GM19193 (cell line): ENCODE results near the gene STUB1.

Experiments used
- POLR2A ChIP-seq: IDR thresholded peaks from 4 replicates; pipeline ENCODE4 v1.6.1; 2011; ENCODE audit not compliant: insufficient read depth, insufficient read length; ENCODE audit errors: extremely low read depth

Gene STUB1

DNA sequence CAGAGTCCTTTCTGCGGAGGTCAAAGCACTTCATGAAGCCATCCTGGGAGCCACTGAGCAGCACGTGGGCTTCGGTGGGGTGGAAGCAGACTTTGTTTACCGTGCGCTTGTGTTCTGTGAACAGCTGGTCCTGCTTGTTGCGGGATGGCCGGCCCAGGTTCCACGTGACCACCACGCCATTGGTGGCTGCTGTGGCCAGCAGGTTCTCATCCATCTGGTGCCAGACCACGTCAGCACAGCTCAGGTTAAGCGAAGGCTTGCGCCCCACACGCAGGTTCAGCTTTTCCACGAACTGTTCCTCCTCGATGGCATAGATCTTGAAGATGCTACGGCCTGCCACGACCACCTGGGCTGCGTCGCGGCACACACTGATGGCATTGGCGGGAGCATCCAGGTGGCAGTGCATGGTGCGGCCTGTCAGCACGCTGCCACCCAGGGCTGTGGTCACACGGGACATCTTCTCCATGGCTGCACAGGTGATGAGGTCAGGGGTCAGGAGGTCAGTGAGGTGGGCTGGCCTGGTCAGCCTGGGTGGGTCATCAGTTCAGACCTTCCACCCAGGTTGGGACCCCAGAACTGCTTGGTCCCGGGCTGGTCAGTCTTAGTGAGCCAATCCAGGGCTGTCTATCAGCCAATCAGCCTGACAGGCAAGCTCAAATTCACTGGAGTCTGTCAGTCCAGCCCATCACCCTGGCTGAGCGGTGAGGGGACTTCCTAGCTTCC lies 9.1 kb downstream of the STUB1 start:
- TF ChIP-seq POLR2A, result no peak

- TF ChIP-seq POLR2A, result no peak
These were observed 12.3 kb downstream of the STUB1 start for GRCh38 chr16:692356-693108.

- TF ChIP-seq POLR2A, result no peak
These were observed 13.2 kb downstream of the STUB1 start for GRCh38 chr16:693364-693763.

GRCh38 chr16:693766-694165 lies 13.6 kb downstream of the STUB1 start:
- TF ChIP-seq POLR2A, result no peak

DNA sequence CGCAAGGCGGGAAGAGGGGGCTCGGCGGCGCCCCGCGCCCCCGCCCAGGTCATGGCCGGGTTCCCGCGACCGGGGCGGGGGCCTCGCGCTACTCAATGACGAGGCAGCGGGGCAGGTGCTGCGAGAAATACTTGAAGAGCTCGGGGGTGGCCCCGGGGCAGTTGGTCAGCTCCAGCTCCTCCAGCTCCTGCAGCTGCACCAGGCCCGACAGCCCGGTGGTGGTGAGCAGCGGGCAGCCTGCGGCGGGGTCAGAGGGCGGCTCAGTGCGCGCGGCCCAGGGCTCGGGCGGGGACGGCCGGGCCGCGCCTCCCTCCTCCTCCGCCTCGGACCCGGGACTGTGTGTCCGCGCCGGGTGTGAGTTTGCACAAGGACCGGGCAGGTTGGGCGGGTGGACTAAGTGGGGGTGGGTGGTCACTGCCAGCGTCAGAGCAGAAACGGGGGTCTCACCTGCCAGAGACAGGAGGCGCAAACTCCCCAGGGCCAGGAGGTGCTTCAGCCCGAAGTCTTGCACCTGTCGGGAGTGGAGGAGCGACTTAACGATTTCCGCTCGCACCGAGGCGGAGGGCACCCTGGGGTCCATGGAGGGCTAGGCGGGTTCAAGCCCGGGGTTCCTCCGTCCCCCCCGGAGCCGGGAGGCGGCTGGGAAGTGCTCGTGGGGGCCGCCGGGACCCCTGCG lies 14.1 kb downstream of the STUB1 start:
- no peak for TF ChIP-seq POLR2A

DNA sequence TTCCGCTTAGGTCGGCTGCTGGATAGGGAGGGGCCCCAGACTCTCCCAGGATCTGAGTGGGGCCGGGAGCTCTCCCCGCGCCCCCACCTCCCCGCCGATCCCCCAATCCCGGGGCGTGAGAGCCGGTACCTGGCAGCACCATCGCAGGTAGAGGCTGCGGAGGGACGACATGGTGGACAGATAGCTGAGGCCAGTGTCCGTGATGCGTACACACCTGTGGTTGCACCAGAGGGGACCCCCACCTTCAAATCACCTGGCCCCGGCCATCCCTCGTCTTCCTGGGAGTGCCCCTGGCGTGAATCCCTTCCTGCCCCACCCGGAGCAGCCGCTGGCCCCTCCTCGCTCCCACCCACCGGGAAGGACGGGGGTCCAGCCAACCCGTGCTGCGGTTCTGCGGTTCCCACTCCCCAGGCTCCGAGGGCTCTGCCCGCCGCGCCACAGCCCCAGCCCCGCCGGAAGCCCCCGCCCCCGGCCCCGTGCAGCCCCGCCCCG lies 14.7 kb downstream of the STUB1 start:
- TF ChIP-seq POLR2A, result no peak

DNA sequence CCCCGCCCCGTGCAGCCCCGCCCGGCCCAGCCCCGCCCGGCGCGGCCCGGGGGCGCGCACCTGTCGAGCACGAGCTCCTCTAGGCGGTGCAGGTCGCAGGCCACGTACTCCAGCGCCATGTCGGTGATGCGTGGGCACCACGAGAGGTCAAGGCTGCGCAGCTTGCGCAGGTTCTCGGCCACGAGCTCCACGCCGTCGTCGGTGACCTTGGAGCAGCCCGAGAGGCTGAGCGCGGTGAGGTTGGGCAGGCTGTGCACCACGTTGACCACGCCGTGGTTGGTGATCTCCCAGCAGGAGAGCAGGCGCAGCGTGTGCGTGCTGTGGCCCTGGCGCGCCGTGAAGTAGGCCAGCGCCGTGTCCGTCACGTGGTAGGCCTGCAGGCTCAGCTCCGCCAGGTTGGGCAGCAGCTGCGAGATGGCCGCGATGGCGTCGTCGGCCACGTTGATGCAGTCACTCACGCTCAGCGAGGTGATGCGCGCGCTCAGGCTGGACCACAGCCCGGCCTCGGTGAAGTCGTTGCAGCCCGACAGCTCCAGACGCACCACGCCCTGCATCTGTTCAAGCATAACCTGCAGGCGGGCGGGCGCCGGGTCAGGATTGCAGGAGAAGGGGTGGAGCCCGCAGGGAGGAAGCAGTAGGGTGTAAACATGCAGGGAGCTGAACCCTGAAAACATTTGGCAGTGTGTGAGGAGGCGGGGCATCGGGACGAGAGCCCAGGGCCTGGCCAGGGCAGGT lies 15.3 kb downstream of the STUB1 start:
- TF ChIP-seq POLR2A, result peak; percentile 33

DNA sequence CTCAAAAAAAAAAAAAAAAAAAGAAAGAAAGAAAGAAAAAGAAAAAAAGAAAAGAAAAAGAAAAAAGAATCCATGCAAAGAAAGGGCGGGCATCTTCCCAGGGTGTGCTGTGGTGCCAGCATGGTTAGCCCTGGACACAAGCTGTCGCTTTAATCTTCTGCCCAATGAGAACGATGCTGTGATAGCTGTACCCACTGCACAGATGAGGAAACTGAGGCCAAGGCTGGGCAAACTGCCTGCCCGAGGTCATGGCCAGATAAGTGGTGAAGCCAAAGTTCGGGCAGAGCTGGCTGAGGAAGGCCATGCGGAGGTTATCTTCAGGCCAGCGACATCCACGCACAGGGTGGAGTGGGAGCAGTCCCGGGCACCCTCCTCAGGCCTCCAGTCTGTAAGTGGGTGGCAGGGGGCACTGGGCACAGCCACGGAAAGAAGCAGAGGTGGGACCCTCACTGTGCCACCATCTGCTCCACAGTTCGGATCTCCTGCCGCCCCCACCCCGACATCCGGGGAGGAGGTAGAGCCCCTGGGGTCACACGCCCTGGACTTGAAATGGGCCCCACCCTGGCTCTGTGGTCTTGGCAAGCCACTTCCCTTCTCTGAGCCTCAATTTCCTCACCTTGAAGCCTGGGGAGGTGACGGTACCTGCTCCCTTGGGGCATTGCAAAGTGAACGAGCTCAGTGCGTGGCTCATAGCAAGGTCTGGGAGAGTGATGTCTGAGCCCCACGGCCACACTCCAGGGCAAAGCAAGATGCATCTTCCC lies 18.9 kb downstream of the STUB1 start:
- no peak for TF ChIP-seq POLR2A

GRCh38 chr16:700684-701584 lies 20.7 kb downstream of the STUB1 start:
- no peak for TF ChIP-seq POLR2A

DNA sequence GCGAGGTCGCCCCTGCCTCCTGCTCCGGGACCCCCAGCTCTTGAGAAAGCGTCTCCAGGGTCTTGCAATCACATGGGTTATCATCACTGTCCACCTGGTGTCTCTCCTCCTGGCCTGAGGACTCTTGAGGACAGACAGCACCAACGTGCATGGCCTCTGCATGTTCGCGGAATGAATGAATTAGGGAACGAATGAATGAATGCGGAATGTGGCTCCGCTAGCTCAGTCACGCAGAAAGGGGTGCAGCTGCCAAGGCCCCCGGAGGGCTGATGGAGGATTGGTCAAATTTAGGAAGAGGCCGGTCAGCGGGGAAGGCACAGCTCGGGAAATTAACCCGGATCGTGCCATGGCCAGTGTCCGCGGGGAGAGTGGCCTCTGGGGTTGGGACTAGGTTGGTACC lies 22.1 kb downstream of the STUB1 start:
- no peak for TF ChIP-seq POLR2A

DNA sequence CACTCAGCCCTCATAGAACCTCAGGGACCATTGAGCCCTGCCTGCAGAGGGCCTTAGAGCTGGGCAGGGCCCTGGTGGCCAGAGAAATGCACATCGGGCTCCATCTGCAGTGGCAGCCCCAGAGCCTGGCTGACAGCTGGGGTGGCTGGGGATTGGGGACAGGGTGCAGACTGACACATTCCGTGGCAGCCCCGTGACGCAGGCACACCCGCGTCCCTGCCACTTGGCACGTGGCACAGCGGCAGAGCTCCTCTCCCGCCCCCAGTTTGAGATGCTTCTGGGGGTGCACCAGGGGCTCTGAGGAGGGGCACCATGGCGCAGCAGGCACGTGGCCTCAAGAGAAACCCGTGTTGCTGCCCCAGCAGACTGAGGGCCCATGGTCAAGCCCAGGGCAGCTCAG lies 23.2 kb downstream of the STUB1 start:
- no peak for TF ChIP-seq POLR2A

GRCh38 chr16:704047-704446 lies 23.8 kb downstream of the STUB1 start:
- TF ChIP-seq POLR2A, result no peak
